GM21390 (cell line): ENCODE measurements around the gene ATP5F1E.
A peak's percentile ranks its signal among the peaks of the same experiment; 100 is the strongest.
"Not testable (repeated sequence)": the region's sequence is repeated elsewhere in the genome, so short reads cannot be mapped to it uniquely, and the experiment has no call there.

Source experiments
- ATAC-seq: cut with Tn5 transposase; IDR thresholded peaks from one replicate; pipeline ENCODE4 v1.9.1; 2021; ENCODE audit not compliant: unreplicated experiment

ATP5F1E gene

DNA sequence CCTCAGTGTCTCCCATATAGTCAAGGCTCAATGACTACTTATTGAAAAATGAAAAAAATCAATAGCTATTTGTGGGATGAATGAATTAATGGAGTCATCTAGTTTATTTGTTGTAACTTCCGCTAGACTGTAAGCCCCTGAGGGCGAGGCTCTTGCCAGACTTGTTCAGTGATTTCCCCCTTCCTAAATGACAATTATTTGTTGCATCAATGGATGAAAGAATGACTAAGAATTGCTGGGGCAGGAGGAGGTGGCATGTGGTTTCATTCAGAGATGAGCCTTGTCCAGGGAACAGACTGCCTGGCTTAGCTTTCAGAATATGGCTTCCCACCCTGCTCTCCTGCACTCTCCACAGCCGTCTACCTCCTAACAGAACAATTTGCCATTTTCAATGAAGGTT lies 11.6 kb upstream of the ATP5F1E start:
- ATAC-seq, result no peak

DNA sequence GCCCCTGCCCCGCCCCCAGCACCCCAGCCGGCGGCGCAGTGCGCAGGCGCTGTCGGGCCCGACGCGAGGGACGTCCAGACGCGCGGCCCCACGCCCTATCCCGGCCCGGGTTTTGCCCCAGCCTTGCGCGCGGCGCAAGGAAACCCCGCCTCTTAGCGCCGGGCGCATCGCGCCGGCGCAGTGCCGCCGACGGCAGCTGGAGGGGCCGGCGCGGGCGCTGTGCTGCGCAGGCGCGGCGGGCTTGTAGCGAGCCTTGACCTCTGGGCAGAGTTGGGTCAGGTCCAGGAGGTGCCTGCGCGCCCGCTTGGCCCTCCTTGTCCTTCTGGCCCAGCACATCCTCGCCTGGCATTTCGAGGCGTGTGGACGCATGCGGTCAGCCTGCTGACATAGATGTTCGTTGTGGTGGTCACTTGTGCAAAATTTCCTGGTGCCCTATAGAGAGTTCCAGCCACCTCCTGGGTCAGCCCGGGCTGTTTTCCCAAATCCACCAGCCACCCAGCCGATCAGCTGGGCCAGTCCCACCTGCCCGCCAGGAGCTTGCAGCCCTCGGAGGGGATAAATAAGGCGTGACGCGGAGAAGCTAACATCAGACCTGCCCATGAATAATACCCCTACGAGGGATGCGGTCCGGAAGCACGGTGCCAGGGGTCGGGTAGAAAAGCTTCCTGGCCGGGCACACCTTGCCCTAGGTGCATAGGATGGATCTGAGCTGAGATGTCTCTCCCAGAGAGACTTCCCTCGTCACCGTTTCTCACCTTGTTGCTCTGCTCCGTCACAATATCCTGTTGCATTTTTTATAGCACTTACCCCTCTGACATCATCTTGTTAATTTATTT lies 10.9 kb upstream of the ATP5F1E start:
- ATAC-seq, result peak; percentile 90

DNA sequence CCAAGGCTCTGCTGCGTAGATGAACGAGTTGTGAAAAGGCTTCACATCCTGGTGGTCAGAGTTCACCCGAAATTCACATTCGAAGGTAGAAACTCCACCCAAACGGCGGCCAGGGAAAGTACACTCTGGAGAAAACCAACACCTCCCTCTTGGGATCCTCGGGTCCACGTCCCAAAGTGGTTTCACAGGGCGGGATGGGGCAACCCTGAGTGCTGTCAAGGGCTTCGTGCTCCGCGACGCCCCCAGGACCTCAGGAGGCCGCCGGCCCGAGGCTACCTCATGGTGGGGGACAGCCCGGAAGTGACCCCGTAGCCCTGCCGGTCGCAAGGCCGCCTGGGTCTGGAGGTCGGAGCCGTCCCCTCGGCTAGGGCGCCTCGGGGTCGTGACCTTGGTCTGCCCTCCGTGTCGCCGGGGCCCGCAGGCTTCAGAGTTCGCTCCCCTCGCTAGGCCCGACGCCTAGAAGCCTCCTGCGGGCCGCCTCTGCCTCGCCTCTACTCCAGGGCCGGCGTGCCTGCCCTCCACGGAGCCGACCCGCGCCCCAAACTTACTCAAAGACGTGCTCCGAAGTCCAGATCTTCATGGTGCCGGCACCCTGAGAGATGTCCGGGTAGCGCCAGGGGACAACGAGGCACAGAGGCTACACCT lies 10.1 kb upstream of the ATP5F1E start, which contains the start of gene PRELID3B:
TSS of gene PRELID3B (minus strand) at position 636 of the 645 bp plus-strand sequence. CDS start at position 580, 56 bp downstream.
- peak; percentile 27 for ATAC-seq

DNA sequence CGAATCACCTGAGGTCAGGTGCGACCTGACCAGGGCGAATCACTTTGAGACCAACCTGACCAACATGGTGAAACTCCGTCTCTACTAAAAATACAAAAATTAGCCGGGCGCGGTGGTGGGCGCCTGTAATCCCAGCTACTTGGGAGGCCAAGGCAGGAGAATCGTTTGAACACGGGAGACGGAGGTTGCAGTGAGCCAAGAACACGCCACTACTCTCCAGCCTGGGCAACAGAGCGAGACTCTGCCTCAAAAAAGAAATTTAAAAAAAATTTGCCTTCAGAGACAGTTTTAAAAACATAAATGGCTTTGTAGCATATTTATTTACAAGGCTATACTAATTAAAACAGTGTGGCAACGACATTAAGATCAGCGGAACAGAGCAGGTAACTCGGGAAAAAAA lies 9.4 kb upstream of the ATP5F1E start:
- not testable (repeated sequence) for ATAC-seq

DNA sequence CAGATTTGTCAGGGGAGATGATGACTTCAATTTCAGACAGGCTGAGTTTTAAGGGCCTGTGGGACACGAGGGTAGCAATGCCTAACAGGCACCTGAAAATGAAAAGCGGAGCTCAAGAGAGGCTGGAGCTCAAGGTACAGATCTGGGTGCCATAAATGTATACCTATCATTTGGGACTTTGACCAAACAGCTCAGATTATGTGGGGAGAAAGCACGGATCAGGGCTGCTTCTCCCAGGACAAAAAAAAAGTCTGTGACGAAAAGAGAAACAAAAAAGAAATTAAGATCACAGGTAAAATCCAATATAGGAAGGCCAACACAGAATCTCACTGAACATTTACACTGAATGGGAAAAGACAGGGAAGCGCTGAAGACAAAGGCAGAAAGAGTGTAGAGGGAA lies 8.5 kb upstream of the ATP5F1E start:
- no peak for ATAC-seq

DNA sequence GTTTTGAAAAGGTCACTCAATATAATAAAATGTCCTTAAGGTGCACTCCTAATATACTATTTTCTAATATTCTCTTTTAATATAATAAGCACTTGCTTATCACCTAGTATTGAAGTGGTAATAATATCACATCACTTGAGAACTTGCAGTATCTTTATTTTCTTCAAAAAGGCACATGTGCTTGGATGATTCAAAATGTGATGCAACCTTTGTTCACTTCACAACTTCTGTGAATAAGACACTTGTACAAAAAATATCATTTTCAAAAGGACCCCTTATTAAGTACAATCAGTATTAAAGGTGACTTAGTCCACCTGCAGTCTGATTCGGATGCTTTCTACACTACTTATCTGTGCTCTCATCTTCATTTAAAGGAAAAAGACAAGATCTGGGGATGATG lies 7.1 kb upstream of the ATP5F1E start:
- no peak for ATAC-seq

DNA sequence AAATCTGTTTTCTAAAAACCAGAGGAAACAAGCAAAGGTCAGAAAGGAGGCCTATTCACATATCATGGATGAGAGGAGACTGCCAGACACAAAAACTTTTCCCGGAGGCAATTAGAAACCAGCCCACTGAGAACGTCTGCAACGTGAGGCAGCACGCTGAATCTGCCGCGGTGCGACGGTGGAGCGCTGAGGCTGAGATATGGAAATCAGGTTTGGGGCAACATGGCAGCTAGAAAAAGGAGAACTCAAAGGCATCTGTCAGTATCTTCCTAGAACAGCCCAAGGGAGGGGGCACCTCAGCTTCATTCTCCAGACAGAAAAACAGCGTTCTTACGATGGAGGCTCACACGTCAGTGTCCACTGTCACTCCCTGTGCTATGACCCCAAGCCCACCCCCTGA lies 5.3 kb upstream of the ATP5F1E start:
- ATAC-seq, result no peak

DNA sequence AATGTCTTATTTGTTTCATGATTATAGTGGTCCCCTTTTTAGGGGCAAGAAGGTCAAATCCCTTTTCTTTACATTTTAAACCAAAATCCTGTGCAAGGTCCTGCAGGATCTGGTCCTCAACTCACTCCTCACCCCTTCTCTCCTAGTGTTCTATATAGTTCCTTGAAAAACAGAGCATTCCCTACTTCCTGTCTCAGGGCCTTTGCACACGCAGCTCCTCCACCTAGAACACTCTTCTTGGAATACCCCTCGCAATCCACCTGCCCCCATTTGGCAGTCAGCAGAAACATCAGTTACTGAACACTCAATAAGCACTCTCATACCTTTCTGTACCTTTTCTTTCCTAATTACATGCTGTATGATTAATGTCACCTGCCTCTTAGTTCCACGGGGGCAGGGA lies 3.2 kb upstream of the ATP5F1E start:
- ATAC-seq, result no peak

DNA sequence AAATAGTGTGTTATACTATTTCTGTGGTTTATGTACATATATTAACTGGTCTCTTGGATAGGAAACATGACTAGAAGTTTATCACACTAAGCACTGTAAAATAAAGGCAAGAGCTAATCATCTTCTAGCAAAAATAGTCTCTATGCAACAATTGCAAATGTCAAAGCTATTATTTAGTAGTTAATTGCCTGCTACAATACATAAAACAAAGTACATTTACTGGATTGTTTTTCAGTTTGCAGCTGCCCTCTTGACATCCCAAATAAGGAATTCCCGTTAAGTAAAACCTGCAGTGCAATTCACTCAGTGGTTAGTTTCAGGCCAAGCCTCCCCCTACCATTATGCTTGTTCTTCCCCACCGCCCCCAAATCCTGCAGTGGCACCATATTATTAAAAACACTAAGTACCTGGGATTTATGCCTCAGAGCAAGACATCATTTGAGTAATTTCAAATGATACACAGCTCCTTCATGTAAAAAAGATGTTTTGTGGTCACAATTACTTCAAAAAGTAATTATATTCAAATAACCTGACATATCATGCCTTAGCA lies 1.6 kb upstream of the ATP5F1E start:
- no peak for ATAC-seq

DNA sequence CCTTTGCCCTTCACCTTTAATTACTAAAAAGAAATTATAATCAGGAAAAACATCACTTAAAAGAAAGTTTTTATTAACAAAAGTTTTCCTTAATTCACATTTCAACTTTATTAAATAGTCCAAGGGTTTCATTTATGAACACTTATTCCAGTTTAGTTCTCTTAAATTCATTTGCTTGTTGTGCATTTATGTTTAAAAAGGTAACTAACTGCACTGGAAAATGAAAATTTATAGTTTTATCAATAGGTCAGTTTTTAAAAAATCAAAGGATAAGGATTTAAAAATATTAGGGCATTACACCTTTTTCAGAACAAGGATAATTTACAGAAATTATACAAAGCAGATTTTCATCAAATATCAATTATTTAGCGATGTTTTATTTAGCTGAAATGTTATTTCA lies 958 bp upstream of the ATP5F1E start:
- ATAC-seq, result no peak

DNA sequence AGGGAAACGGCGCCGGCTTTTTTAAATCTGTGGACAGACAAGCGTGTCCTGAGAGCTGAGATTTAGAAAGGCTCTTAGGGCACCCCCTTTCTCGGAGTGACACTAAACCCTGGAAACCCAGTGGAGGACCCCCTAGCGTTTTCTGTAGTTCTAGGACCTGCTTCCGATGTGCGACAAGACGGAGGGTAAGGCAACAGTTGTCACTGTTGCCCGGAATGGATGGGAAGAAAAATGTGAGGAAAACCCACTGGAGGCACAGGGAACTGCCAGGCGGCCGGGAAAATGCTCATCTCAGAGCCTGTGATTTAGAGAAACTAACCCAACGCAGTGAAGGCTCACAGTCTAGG lies 551 bp upstream of the ATP5F1E start:
- no peak for ATAC-seq

DNA sequence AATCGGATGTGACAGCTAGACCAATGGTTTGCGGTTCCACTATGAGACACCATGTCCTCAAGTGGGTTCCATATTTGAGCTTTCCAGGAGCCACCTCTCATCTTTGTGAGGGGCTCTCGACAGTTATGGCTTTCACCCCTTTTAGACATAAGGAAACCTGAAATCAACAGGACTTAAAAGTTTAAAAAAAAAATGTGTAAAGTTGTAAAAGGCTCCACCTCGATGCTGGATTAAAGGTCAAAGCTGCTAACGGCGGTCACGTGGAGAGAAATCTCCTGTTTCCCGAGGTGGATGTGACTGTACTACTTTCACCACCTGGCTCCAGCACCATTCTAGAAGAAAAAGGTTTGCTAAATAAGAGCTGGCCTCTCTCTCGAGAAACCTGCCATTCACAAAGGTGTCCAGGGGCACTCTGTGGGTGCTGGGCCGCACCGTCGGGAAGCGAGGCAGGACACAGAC lies 542 bp downstream of the ATP5F1E start:
- ATAC-seq, result peak; percentile 2

DNA sequence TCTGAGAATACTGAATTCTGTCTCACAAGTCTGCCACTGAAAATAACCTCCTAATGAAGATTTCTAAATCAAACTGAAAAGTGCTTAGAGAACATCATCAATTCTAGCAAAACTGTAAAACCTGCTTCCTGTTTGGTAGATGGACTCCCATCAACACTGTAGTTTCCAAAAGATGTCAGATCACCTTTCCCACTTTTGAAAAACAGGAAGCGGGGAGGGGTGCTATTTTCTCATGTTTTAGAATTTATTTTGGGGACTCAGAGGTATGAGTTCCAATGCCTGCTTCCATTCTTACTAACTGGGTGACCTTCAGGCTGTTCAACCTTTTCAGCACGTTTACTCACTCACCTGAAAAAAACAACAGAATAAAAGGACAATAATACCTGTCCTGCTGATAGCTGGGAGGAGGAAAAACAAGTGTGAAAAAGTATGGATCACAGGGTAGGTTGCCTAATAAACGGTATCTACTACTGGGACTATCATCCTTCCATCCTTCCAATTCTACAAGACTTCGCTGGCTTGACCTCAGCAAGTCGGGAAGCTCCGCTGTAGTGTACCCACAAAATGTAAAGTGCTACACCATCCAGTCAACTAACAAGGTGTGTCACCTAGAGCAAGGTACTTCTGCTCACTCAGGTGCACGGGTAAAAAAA lies 1.1 kb downstream of the ATP5F1E start:
- no peak for ATAC-seq

DNA sequence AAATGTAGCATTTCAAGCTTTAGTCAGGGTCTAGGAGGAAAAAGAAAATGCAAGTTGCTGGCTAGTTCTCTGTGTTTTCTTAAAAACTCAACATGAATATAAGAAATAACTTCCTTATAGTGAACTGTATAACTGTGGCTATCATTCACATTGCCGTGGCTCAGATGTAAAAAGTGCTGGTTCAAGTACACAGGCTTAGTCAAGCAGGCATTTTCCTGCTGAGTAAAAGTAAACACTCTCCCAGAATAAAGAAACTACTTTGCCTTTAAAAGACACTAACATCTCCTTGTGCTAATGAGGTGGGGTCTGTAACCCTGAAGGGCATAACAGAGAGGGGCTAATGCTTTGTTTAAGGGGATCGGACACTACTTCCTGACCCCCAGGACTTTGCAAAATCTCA lies 3.3 kb downstream of the ATP5F1E start:
- no peak for ATAC-seq

DNA sequence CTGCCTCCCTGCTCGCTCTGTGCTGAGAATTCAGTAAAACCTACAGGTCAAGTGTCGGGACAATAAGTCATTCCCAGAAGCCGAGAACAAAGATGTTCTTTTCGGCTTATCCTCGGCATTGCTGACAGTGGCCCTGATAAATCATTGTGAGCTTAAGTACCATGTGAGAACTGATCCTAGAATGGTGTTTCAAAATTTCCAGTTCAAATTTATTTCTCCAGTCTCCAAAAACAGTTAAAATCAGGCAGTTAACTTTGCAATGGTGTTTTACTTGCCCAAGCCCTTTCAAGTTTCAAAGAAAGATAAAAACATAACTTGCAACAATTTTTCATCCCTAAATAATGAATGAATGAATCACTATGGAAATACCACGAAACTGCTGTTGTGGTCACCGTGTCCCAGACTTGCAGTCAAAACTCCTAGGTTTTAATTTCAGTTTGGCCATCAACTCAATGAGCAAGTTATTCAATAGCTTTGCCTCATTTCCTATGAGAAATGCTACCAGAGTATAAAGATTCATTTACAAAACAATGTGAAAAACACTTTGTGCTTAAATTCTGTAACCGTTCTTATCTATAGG lies 4.3 kb downstream of the ATP5F1E start:
- ATAC-seq, result no peak

DNA sequence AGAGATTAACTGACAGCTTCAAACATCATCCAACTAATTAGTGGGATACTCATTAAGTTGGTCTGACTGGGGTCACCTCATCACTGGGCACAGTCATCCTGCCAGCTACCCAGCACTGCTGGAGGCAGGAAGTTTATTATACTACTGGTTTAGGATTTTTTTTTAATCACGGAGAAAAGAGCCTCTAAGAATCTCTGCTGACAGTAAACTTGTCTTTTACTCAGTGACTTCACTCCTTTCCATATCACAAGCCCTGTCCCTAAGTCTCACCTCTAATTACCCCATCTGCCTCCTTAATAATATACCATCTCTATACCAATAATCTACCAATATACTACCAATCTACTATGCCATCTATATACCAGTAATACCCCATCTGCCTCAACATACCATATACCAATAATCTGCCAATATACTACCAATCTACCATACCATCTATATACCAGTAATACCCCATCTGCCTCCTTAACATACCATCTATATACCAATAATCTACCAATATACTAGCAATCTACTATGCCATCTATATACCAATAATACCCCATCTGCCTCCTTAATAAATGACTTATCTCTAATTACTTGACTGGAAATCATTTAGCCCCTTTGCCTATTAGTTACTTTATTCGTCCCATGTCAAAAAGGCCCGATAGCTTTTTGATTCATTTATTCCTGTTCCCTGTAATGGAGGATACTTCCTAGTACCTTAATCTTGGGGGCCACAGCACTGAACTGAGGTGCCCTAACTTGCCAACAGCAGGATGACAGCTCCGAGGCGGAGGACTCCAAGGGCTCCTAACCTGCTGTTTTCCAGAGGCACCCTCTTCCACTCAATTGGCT lies 5.0 kb downstream of the ATP5F1E start:
- no peak for ATAC-seq

DNA sequence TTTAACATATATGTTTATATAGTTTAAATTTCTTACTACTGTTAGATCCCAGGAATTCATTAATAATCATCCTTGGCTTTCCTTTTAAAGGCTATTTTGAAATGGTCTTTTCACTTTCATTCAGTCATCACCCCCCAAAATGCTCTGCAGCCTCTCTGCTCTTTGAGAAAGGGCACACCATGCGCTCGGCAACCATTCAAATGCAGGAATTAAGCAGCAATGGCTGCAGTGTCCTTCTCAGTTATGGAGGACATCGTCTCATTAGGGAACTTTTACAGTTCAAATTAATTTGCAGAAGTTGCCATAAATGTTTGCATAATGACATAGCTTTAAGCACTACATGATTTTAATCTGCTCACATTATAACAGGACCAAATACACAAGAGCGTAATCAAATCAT lies 6.6 kb downstream of the ATP5F1E start:
- ATAC-seq, result no peak

DNA sequence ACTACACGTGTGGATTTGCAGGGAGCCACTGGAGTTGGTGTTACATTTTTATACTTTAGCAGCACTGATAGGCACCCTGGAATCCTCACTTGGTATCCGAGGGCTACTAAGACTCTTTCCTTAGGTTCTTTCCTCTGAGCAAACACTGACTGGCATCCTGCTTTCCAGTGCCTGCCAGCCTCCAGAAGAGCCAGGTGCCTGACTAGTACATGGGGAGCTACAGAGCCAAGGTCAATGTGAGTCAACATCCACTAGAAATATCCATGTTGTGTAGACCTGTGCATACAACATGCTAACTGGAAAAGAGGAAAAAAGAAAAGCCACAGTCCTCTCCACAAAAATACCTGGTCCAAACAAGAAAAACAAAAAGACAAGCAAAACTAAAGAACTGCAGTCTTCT lies 7.0 kb downstream of the ATP5F1E start:
- no peak for ATAC-seq

DNA sequence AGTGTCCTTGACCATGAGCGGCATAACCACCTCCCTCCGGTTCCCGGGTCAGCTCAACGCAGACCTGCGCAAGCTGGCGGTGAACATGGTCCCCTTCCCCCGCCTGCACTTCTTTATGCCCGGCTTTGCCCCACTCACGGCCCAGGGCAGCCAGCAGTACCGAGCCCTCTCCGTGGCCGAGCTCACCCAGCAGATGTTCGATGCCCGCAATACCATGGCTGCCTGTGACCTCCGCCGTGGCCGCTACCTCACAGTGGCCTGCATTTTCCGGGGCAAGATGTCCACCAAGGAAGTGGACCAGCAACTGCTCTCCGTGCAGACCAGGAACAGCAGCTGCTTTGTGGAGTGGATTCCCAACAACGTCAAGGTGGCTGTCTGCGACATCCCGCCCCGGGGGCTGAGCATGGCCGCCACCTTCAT lies 8.0 kb downstream of the ATP5F1E start:
- ATAC-seq, result no peak

DNA sequence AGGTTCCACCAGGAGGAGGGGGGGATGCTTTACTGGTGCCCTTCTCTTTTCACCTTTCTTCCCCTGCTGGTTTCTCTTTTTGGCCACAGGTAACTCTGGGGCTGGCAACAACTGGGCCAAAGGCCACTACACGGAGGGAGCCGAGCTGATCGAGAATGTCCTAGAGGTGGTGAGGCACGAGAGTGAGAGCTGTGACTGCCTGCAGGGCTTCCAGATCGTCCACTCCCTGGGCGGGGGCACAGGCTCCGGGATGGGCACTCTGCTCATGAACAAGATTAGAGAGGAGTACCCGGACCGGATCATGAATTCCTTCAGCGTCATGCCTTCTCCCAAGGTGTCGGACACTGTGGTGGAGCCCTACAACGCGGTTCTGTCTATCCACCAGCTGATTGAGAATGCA lies 8.5 kb downstream of the ATP5F1E start:
- ATAC-seq, result no peak
